Measurements from ENCODE around the gene POFUT2. TPM values are rescaled to one million over a fixed set of nuclear protein-coding genes. Genes with fewer than 3 reads are reported as not detected.

The POFUT2 gene
- total RNA-seq, 2 donors from 2014 or later: 49.0 to 73.3 TPM

DNA sequence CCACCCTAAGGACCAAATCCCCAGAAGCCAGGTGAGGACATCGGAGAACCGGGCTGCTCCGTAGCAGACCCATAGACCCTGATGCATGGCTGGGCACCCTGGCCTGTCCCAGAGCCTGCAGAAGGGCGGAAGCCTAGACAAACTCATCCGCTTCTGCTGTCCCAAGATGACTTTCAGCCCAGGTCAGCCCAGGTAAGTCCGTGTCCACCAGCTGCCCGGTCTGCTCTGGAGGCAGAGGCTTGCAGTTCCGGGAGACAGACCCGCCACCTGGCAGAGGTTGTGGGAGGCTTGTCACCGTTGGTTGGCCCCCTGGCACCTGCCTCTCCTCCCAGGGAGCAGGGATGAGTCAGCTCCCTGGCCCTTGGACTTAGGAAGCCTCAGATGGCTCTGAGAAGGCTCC lies 22.8 kb upstream of the POFUT2 start:
- DNase-seq: peak; percentile 30
- WGBS, 2 experiments (ENCODE audit: insufficient coverage in 1 of 2, insufficient read length in 1 of 2): 91 to 98% methylated on average over 7 to 10 of the region's 10 CpGs
- no peaks in the 10 kb centered on the region for H3K36me3 ChIP-seq (ENCODE audit: control insufficient read depth, insufficient read depth, low read length)
- H3K27ac Mint-ChIP-seq: no peak overlapping the region
- H3K36me3 Mint-ChIP-seq (ENCODE audit: low read depth): peaks cover 5% of the 10 kb centered on the region
- no peaks in the 10 kb centered on the region for H3K9me3 ChIP-seq (ENCODE audit: control insufficient read depth, low read length)
- no peak overlapping the region for H3K27ac ChIP-seq (ENCODE audit: low read depth, low read length)
- TF ChIP-seq, protein P1, sequence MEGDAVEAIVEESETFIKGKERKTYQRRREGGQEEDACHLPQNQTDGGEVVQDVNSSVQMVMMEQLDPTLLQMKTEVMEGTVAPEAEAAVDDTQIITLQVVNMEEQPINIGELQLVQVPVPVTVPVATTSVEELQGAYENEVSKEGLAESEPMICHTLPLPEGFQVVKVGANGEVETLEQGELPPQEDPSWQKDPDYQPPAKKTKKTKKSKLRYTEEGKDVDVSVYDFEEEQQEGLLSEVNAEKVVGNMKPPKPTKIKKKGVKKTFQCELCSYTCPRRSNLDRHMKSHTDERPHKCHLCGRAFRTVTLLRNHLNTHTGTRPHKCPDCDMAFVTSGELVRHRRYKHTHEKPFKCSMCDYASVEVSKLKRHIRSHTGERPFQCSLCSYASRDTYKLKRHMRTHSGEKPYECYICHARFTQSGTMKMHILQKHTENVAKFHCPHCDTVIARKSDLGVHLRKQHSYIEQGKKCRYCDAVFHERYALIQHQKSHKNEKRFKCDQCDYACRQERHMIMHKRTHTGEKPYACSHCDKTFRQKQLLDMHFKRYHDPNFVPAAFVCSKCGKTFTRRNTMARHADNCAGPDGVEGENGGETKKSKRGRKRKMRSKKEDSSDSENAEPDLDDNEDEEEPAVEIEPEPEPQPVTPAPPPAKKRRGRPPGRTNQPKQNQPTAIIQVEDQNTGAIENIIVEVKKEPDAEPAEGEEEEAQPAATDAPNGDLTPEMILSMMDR (conservative IDR thresholded peaks at IDR 0.05): no peak
- H3K4me3 ChIP-seq (ENCODE audit: low read length): no peak overlapping the region
- peaks cover 31% of the 10 kb centered on the region for H3K4me1 Mint-ChIP-seq
- no peak overlapping the region for H3K9ac ChIP-seq (ENCODE audit: extremely low read depth, low read length, poor library complexity, severe bottlenecking)
- H3K27me3 Mint-ChIP-seq (ENCODE audit: insufficient read depth): peaks cover 3% of the 10 kb centered on the region
- H3K4me1 ChIP-seq (ENCODE audit: control insufficient read depth, insufficient read depth, low read length): peaks cover 5% of the 10 kb centered on the region
- H3K27me3 ChIP-seq (ENCODE audit: control insufficient read depth, insufficient read depth, low read length, poor library complexity, severe bottlenecking): no peaks in the 10 kb centered on the region
- no peak overlapping the region for H3K4me3 Mint-ChIP-seq
- peaks cover 16% of the 10 kb centered on the region for H3K9me3 Mint-ChIP-seq

DNA sequence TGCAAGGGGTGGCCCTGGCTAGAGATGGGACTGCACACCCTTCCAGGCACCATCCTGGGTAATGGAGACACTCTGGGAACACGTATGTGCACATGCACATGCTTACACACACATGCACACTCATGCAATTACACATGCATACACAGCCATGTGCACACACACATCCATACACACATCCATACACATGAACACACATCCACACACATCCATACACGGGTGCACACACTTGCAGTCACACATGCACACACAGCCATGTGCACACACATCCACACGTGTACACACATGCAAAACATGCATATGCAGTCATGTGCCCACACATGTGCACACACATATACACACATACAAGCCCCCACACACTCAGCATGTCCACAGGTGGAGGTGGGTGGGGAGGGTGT lies 22.3 kb upstream of the POFUT2 start:
- Histone ChIP-seq H3K4me1 (ENCODE audit: control insufficient read depth, insufficient read depth, low read length) (peaks cover 5% of the 10 kb centered on the region), H3K4me3 (ENCODE audit: low read length) (no peak overlapping the region), H3K9ac (ENCODE audit: extremely low read depth, low read length, poor library complexity, severe bottlenecking) (no peak overlapping the region), H3K27ac (ENCODE audit: low read depth, low read length) (no peak overlapping the region), H3K9me3 (ENCODE audit: control insufficient read depth, low read length) (no peaks in the 10 kb centered on the region), H3K36me3 (ENCODE audit: control insufficient read depth, insufficient read depth, low read length) (no peaks in the 10 kb centered on the region), H3K27me3 (ENCODE audit: control insufficient read depth, insufficient read depth, low read length, poor library complexity, severe bottlenecking) (no peaks in the 10 kb centered on the region)
- Mint-ChIP-seq H3K4me3 (no peak overlapping the region), H3K9me3 (peaks cover 13% of the 10 kb centered on the region), H3K4me1 (peaks cover 28% of the 10 kb centered on the region), H3K27ac (no peak overlapping the region), H3K36me3 (ENCODE audit: low read depth) (peaks cover 5% of the 10 kb centered on the region), H3K27me3 (ENCODE audit: insufficient read depth) (peaks cover 3% of the 10 kb centered on the region)
- TF ChIP-seq, protein P1 (conservative IDR thresholded peaks at IDR 0.05): no peak
- no peak for DNase-seq
- WGBS, 2 experiments (ENCODE audit: insufficient coverage in 1 of 2, insufficient read length in 1 of 2): 89 to 100% methylated on average over 1 to 3 of the region's 3 CpGs

DNA sequence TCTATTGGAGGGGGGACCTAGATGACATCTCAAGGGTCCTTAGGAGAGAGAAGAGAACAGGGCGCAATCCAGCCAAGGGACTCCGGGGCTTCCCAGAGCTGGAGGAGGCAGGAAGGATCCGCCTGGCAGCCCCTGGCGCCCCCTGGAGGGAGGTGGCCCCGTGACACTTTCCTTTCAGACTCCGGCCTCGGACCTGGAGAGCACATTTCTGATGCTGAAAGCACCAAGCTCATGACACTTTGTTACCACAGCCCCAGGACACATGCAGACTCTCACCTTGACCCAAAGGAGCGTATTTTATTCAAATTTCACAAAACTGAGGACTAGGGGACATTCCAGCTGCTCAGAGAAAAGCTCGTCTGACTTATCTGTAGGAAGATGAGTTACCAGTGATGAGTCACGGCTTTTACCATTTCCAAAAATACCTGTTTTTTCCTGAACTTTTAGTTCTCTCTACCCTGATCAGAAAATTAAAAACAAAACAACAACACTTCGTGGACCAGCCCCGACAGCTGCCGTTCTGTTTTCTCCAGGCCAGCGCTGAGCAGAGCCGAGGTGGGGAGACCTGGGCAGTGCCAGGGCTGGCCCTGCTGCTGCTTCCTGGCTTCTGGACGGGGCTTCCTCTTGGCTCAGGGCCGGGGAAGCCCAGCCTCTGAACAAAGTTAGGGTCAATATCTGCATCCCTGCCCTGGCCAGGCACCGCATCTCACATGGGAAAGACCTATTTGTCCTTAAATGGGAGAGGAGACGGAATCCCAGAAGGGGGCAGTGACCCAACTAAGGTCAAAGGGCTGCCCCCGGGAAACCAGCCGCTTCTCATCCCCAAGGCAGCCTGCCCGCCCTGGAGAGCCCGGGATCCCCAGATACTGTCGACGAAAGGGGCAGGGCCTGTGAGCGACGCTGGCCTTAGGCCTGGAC lies 21.6 kb upstream of the POFUT2 start:
- Histone ChIP-seq H3K27ac (ENCODE audit: low read depth, low read length) (no peak overlapping the region), H3K27me3 (ENCODE audit: control insufficient read depth, insufficient read depth, low read length, poor library complexity, severe bottlenecking) (no peaks in the 10 kb centered on the region), H3K9me3 (ENCODE audit: control insufficient read depth, low read length) (no peaks in the 10 kb centered on the region), H3K9ac (ENCODE audit: extremely low read depth, low read length, poor library complexity, severe bottlenecking) (no peak overlapping the region), H3K4me3 (ENCODE audit: low read length) (no peak overlapping the region), H3K4me1 (ENCODE audit: control insufficient read depth, insufficient read depth, low read length) (peaks cover 5% of the 10 kb centered on the region), H3K36me3 (ENCODE audit: control insufficient read depth, insufficient read depth, low read length) (no peaks in the 10 kb centered on the region)
- H3K36me3 Mint-ChIP-seq (ENCODE audit: low read depth): peaks cover 5% of the 10 kb centered on the region
- H3K4me1 Mint-ChIP-seq: peaks cover 24% of the 10 kb centered on the region
- H3K9me3 Mint-ChIP-seq: peaks cover 13% of the 10 kb centered on the region
- TF ChIP-seq, protein P1 (conservative IDR thresholded peaks at IDR 0.05): peak; percentile 94
- peak; percentile 95 for DNase-seq
- no peak overlapping the region for H3K4me3 Mint-ChIP-seq
- peaks cover 3% of the 10 kb centered on the region for H3K27me3 Mint-ChIP-seq (ENCODE audit: insufficient read depth)
- no peak overlapping the region for H3K27ac Mint-ChIP-seq
- WGBS, 2 experiments (ENCODE audit: insufficient coverage in 1 of 2, insufficient read length in 1 of 2): 72 to 74% methylated on average over 18 to 27 of the region's 27 CpGs

All from endodermal cell (in vitro differentiated cells).